NB4 (cell line): ENCODE measurements around the gene STRAP.
A peak's percentile ranks its signal among the peaks of the same experiment; 100 is the strongest.
"Not testable (repeated sequence)": the region's sequence is repeated elsewhere in the genome, so short reads cannot be mapped to it uniquely, and the experiment has no call there.

Experiments used
- DNase-seq: peaks from one replicate; pipeline ENCODE4 v3.0.0; 2010; ENCODE audit warnings: low read depth
- H3K4me3 ChIP-seq: one replicate; pipeline ENCODE4 v1.5.1; 2011; ENCODE audit warnings: mild to moderate bottlenecking, low read depth, low read length, moderate library complexity
- CTCF ChIP-seq: IDR thresholded peaks from one replicate; pipeline ENCODE4 v1.5.1; 2012; ENCODE audit warnings: low read depth, low read length
- MAX ChIP-seq: IDR thresholded peaks from 2 replicates; pipeline ENCODE4 v1.6.1; 2011; ENCODE audit warnings: low read depth, low read length
- MYC ChIP-seq: IDR thresholded peaks from 2 replicates; pipeline ENCODE4 v1.6.1; 2011; ENCODE audit warnings: low read depth, low read length
- POLR2A ChIP-seq: IDR thresholded peaks from 2 replicates; pipeline ENCODE4 v1.6.1; 2011; ENCODE audit warnings: mild to moderate bottlenecking; ENCODE audit not compliant: insufficient read length; ENCODE audit errors: extremely low read depth

Gene STRAP

GRCh38 chr12:15936751-15937150 is 54.6 kb downstream of the STRAP start:
- no peak for TF ChIP-seq POLR2A
- no peak for TF ChIP-seq CTCF
- TF ChIP-seq MAX = no peak
- no peak for DNase-seq
- no peak overlapping the region for H3K4me3 ChIP-seq

GRCh38 chr12:15937902-15938301 is 55.7 kb downstream of the STRAP start:
- TF ChIP-seq CTCF = no peak
- TF ChIP-seq MAX = no peak
- TF ChIP-seq MYC = no peak
- no peak for TF ChIP-seq POLR2A
- no peak overlapping the region for H3K4me3 ChIP-seq
- no peak for DNase-seq

- DNase-seq = peak; percentile 14
- no peak overlapping the region for H3K4me3 ChIP-seq
- no peak for TF ChIP-seq CTCF
- TF ChIP-seq POLR2A = no peak
- TF ChIP-seq MAX = no peak
- TF ChIP-seq MYC = no peak
Observed at GRCh38 chr12:15939111-15939510, 56.9 kb downstream of the STRAP start.

- no peak for DNase-seq
- no peak for TF ChIP-seq MAX
- no peak for TF ChIP-seq CTCF
- TF ChIP-seq MYC = no peak
- no peak for TF ChIP-seq POLR2A
- H3K4me3 ChIP-seq = no peak overlapping the region
Observed at GRCh38 chr12:15942475-15942874, 60.3 kb downstream of the STRAP start.

GRCh38 chr12:15943519-15943918 is 61.3 kb downstream of the STRAP start:
- not testable (repeated sequence) for DNase-seq, H3K4me3 ChIP-seq

- not testable (repeated sequence) for H3K4me3 ChIP-seq
Observed at GRCh38 chr12:15948461-15948860, 66.3 kb downstream of the STRAP start.

More at GRCh38 chr12:15948461-15948860, 66.3 kb downstream of the STRAP start:
- not testable (repeated sequence) for DNase-seq
